ENCODE data around the gene KIF5A. TPM values are rescaled to one million over a fixed set of nuclear protein-coding genes. Genes with fewer than 3 reads are reported as not detected.

The KIF5A gene
- total RNA-seq, 4 donors from 2014 or later, result 1.9 to 4.8 (median 2.9) TPM

DNA sequence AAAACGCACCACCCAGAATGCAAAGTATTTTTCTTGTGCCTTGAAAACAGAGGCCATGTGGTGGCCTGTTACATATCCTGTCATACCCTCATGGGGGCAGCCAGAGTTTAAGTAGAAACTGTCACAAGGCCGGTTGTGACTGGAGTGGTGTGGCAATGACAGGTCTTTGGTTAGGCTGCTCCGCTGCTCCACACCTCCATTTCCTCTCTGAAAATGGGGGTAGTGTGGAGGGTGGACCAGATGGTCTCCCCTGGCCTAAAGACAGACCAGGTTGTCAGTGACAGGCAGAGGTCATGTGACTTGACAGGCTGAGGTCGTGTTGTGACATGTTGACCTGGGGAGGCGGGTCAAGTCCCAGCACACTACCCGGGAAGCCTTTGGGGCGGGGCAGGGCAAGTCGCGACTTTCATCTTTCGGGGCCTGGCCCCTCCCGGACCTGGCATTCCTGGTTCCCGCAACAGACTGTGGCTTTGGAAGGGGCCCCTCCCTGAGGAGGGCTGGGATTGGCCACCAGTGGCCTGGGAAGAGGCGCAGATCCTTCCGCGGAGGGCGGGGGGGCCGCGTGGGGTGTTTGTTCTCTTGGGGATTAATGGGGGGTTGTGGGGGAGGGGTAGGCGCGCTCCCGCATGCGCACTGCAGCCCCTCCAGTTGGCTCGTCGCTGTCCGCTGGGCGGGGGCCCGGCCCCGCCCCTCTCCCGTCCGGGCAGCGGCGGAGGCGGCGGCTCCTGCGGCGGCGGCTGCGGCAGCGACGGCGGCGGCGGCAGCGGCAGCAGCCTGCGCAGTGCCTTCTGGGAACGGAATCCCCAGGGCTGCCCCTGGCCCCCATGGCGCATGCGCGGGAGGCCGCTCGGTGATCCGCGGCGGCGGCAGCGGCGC is 27.6 kb upstream of the KIF5A start, which contains the start of gene MBD6:
TSS of gene MBD6 (plus strand) at position 814 of the 876 bp plus-strand sequence. CDS start 1,480 bp downstream, outside the sequence.
- no peaks in the 10 kb centered on the region for H3K27me3 ChIP-seq
- peaks cover 0 to 34% (median 7%) of the 10 kb centered on the region in 3 donors for H3K36me3 ChIP-seq
- H3K4me3 ChIP-seq, result peak within 1 kb of the TSS; percentile 77 to 91 (median 84)
- TF ChIP-seq EP300 (IDR thresholded peaks at IDR 0.05), result peak; percentile 35 to 85
- TF ChIP-seq, protein P1, sequence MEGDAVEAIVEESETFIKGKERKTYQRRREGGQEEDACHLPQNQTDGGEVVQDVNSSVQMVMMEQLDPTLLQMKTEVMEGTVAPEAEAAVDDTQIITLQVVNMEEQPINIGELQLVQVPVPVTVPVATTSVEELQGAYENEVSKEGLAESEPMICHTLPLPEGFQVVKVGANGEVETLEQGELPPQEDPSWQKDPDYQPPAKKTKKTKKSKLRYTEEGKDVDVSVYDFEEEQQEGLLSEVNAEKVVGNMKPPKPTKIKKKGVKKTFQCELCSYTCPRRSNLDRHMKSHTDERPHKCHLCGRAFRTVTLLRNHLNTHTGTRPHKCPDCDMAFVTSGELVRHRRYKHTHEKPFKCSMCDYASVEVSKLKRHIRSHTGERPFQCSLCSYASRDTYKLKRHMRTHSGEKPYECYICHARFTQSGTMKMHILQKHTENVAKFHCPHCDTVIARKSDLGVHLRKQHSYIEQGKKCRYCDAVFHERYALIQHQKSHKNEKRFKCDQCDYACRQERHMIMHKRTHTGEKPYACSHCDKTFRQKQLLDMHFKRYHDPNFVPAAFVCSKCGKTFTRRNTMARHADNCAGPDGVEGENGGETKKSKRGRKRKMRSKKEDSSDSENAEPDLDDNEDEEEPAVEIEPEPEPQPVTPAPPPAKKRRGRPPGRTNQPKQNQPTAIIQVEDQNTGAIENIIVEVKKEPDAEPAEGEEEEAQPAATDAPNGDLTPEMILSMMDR (IDR thresholded peaks at IDR 0.05), result peak in 2 of 5 experiments; percentile 9 to 25
- TF ChIP-seq POLR2A (IDR thresholded peaks at IDR 0.05), result peak; percentile 26 to 58
- peak; percentile 84 to 86 for DNase-seq (ENCODE audit: low spot score in 2 of 2)
- no peaks in the 10 kb centered on the region for H3K9me3 ChIP-seq
- peak within 1 kb of the TSS; percentile 93 to 100 (median 96) for H3K27ac ChIP-seq
- 1 to 2% methylated on average over 25 to 43 of the region's 57 CpGs for WGBS, 2 donors
- peaks cover 0 to 79% (median 62%) of the 10 kb centered on the region in 4 donors for H3K4me1 ChIP-seq

DNA sequence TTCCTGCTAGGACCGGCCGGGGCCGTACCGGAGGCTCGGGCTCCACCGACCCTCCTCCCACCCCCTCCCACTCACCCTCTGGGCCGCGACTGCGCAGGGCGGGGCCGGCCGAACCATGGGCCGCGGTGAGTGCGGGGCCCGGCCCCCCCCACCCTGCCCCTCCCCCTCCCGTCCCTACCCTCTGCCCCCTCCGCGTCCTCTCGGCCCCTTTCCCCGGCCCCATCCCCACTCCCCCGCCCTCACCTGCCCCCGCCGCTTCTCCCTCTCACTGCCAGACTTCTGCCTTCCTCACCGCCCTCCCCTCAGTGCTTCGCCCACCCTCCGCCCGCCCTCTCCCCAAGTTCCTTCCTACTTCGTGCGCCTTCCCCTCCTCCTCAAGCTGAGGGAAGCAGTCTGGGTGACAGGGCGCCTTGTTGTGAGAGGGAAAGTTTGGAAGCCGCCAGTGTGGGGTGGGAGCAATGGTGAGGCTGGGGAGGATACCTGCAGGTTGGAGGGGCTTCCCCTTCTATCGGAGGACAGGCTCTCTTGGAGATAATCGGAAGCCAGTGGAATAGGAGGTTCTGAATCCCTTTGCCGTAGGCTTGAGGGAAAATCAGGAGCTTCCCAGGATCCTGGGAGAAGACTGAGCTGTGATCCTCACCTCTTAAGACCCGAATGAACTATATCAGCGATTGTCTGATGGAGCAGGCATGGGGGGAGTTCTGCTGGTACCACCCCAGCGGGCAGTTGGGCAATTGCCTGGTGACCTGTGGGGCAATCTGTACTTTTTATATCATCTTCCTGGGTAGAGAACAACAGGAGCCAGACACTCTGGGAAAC is 26.7 kb upstream of the KIF5A start:
- peaks cover 0 to 40% (median 4%) of the 10 kb centered on the region in 3 donors for H3K36me3 ChIP-seq
- peak; percentile 43 for DNase-seq (ENCODE audit: low spot score in 2 of 2)
- H3K4me3 ChIP-seq, result peak overlapping the region; percentile 77 to 91 (median 84)
- H3K9me3 ChIP-seq, result no peaks in the 10 kb centered on the region
- WGBS, 2 donors, result 2 to 3% methylated on average over 24 to 25 of the region's 38 CpGs
- peak in 1 of 2 donors; percentile 28 for TF ChIP-seq POLR2A (IDR thresholded peaks at IDR 0.05)
- peak in 1 of 2 donors; percentile 23 for TF ChIP-seq EP300 (IDR thresholded peaks at IDR 0.05)
- TF ChIP-seq, protein P1 (IDR thresholded peaks at IDR 0.05), result no peak
- peaks cover 0 to 71% (median 56%) of the 10 kb centered on the region in 4 donors for H3K4me1 ChIP-seq
- H3K27me3 ChIP-seq, result no peaks in the 10 kb centered on the region
- H3K27ac ChIP-seq, result peak overlapping the region; percentile 93 to 100 (median 96)

DNA sequence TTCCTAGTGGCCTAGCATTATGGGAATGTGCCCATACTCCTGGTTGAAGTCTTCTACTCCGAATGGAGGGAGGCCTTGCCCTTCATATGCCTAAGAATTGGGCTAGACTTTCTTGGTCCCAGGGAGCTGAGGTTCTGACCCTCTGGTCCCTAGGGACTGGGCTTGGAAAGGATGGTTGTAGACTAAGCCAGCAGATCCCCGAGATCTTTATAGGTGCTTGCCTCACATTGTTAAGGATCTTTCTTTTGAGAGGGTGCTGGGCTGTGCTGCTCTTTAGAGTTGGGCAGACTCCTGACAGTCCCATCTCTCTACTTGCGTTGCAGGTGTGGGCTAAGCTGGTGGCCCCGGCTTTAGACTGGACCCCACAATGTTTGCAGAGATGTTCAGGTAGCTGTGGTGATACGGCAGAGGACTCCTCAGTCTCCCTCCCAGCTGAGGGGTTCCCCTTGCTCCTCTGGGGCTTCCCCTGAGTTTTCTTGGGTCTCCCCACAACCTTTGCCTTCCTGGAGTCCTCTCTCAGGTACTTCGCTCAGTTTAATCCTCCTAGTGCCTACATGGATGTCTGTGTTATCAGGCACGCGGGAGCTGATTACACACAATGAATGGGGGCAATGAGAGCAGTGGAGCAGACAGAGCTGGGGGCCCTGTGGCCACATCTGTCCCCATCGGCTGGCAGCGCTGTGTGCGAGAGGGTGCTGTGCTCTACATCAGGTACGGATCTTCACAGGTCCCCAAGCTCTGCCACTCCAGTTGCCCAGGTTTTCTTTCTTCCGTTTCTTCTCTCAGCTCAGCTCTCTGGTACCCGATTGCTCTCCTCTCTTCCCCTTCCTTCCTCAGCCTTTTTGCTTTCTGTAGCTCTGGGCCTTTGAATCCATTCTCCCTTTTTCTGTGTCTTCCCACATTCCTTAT is 25.9 kb upstream of the KIF5A start:
- Histone ChIP-seq H3K27ac (peak overlapping the region; percentile 93 to 100 (median 96)), H3K4me3 (peak overlapping the region; percentile 77 to 91 (median 84)), H3K9me3 (no peaks in the 10 kb centered on the region), H3K4me1 (peaks cover 0 to 62% (median 47%) of the 10 kb centered on the region in 4 donors), H3K27me3 (no peaks in the 10 kb centered on the region), H3K36me3 (peaks cover 0 to 49% (median 4%) of the 10 kb centered on the region in 3 donors)
- 63 to 68% methylated on average over 14 of the region's 14 CpGs for WGBS, 2 donors
- TF ChIP-seq POLR2A (IDR thresholded peaks at IDR 0.05) (no peak), EP300 (IDR thresholded peaks at IDR 0.05) (peak in 1 of 2 donors; percentile 4)
- TF ChIP-seq, protein P1 (IDR thresholded peaks at IDR 0.05), result no peak
- DNase-seq (ENCODE audit: low spot score in 2 of 2), result no peak

DNA sequence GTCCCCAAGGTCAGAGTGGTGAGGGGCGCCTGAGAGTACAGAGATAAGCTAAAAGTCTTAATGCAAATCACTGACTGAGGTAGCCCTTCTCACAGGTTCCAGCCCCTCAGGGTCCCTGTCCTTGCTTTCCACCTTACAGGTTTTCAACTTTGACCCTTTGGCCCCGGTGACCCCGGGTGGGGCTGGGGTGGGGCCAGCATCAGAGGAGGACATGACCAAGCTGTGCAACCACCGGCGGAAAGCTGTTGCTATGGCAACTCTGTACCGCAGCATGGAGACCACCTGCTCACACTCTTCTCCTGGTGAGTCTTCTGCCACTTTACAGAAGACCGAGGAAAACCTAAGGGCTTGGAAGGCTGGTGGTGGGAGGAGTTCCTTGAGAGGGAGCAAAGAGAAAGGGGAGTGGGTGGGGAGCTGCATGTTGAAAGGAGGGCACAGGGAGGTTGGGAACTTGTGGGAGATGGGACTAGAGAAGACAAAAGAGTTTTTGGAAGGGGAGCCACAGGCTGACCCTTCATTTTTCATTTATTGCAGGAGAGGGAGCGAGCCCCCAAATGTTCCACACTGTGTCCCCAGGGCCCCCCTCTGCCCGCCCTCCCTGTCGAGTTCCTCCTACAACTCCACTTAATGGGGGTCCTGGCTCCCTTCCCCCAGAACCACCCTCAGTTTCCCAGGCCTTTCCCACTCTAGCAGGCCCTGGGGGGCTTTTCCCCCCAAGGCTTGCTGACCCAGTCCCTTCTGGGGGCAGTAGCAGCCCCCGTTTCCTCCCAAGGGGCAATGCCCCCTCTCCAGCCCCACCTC is 24.8 kb upstream of the KIF5A start:
- Histone ChIP-seq H3K9me3 (no peaks in the 10 kb centered on the region), H3K27me3 (no peaks in the 10 kb centered on the region), H3K4me3 (peak overlapping the region in 1 of 4 donors; percentile 5), H3K36me3 (peaks cover 0 to 59% (median 4%) of the 10 kb centered on the region in 3 donors), H3K27ac (peak overlapping the region in 3 of 4 donors; percentile 95 to 100 (median 98)), H3K4me1 (peaks cover 0 to 55% (median 39%) of the 10 kb centered on the region in 4 donors)
- 56 to 61% methylated on average over 11 of the region's 11 CpGs for WGBS, 2 donors
- TF ChIP-seq, protein P1 (IDR thresholded peaks at IDR 0.05), result no peak
- TF ChIP-seq EP300 (IDR thresholded peaks at IDR 0.05) (no peak), POLR2A (IDR thresholded peaks at IDR 0.05) (no peak)
- no peak for DNase-seq (ENCODE audit: low spot score in 2 of 2)
